GM18519 (cell line): ENCODE results near the gene FAM20C.

Experiments used
- ATAC-seq: cut with Tn5 transposase; IDR thresholded peaks from one replicate; pipeline ENCODE4 v1.9.1; 2021; ENCODE audit warnings: mild to moderate bottlenecking, moderate library complexity; ENCODE audit not compliant: unreplicated experiment, low FRiP score

FAM20C gene

GRCh38 chr7:221978-222715 is 29.8 kb downstream of the FAM20C start:
- no peak for ATAC-seq

- no peak for ATAC-seq
These were observed 30.3 kb downstream of the FAM20C start for GRCh38 chr7:222716-223041.

- no peak for ATAC-seq
These were observed 30.9 kb downstream of the FAM20C start for GRCh38 chr7:223118-223800.

DNA sequence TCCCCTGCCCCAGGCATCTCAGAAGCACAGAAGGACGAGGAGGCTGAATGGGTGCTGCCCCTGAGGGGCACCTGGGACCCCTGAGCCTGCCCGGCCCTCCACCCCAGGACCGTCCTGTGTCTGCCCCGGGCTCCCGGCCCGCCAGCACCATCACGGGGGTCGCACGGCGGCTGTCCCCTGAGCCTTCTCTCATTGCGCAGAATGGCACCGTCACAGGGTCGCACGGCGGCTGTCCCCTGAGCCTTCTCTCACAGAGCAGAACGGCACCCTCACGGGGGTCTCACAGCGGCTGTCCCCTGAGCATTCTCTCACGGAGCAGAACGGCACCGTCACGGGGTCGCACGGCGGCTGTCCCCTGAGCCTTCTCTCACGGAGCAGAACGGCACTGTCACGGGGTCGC is 31.5 kb downstream of the FAM20C start:
- ATAC-seq, result no peak

DNA sequence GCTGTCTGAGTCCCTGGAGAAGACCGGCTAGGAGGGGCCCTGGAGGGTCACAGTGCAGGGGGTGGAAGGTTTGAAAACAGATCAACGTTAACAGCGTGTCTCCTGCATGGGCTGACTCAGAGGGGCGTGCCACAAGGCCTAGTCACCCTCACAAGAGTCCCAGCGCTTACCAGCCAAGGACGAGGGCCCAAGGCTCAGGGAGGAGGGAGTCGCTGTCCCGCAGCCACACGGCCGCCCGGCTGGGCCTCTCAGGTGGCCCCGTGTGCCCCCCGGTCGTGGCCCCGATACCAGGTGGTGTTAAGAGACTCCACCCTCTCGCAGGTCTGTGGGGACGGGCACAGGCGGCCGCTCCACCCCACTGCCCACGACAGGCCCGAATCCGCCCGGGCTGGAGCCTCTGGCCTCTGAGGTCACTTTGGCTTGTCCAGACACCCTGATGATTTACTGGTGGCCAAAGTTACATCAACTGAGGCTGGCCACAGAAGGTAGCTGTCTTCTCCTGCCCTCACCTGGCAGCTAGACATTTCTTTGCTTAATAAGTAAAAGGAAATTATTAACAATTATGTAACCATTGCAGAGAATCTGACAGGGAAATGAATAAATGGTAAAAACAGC is 34.0 kb downstream of the FAM20C start:
- ATAC-seq, result no peak

- no peak for ATAC-seq
These were observed 35.6 kb downstream of the FAM20C start for GRCh38 chr7:227926-228325.

- ATAC-seq, result no peak
These were observed 36.2 kb downstream of the FAM20C start for GRCh38 chr7:228610-229009.

DNA sequence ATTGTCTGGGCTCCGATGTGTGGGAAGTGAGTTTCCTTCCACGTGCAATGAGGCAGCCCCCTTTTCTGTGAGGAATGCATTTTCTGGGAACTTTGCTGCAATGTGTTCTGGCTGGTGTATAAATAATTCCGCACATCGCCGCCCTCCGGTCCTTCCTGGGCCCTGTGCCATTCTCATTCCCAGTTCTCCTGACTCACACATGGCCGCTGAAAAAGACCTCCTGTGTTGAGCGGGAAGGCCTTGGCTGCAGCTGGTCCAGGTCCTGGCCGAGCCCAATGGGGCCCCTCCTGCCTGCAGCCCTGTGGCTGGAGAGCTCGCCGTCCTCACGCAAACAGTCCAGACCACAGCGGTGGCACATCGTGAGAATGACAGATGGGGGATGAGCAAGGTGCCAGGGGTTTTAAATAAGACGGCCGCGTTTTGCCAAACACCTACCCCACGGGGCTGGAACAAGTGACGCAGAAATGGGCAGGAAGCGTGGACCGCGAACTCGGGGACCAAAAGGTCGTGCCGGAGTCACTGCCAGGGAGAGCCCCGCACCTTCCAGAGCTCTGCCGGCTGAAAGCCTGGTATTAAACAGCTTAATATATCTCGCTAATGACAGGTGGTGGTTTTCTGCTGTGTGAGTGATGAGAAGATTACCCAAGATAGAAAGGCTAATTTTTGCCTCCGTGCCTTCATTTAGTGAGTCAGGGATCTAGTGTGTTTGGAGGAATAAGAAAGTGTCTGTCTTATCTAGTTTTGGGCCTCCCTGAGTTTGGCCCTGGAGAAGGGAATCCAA is 37.0 kb downstream of the FAM20C start:
- ATAC-seq, result no peak

DNA sequence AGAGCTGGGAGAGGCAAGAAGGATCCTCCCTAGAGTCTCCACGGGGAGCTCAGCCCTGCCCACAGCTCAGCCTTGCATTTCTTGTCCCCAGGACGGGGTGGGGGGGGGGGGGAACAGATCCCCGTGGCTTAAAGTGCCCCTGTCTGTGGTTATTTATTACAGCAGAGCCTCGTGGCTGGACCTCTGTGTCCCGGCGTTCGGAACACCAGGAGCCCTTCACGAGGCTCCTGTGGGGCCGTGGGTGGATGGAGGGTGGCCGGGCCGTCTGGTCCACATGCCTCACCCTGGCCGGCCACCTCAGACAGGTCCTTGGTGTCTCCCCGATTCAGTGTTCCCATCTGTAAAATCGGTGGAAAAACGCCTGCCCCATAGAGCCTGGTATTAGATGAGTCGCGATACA is 37.9 kb downstream of the FAM20C start:
- ATAC-seq, result no peak

GRCh38 chr7:231030-231857 is 38.9 kb downstream of the FAM20C start:
- ATAC-seq, result no peak

GRCh38 chr7:231858-232246 is 39.5 kb downstream of the FAM20C start:
- no peak for ATAC-seq

- no peak for ATAC-seq
These were observed 40.3 kb downstream of the FAM20C start for GRCh38 chr7:232410-233248.

GRCh38 chr7:233249-234035 is 41.1 kb downstream of the FAM20C start:
- ATAC-seq, result no peak

DNA sequence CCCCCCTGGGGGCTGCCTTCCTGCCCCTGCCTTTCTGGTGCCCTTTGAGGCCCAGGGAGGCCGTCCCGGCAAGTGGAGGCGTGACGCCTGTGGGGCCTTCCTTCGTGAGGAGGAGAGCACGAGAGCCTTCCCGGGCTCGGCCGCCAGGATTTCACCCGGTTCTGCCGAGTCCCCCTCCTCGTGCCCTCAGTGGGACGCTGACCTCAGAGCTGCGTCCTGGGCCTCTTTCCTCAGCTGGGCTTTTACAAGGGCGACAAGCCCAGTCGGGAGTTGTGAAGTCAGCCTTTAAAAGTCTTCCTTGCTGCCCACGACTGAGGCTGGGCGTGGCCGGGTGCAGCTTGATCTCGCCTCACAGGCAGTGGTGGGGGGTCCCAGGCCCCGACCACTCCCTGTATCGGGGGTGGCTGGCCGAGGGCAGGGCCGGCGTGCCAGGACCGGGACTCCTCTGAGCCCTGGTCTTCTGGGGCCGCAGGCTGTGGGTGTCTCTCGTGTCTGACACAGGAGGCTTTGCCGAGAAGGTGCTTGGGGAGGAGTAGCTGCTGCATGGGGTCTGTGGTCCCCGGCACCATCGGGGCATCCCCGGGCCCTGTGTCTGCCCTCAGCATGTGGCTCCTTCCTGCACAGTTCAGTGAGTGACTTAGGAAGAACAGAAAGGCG is 41.8 kb downstream of the FAM20C start:
- ATAC-seq, result no peak

GRCh38 chr7:234708-235553 is 42.6 kb downstream of the FAM20C start:
- no peak for ATAC-seq

DNA sequence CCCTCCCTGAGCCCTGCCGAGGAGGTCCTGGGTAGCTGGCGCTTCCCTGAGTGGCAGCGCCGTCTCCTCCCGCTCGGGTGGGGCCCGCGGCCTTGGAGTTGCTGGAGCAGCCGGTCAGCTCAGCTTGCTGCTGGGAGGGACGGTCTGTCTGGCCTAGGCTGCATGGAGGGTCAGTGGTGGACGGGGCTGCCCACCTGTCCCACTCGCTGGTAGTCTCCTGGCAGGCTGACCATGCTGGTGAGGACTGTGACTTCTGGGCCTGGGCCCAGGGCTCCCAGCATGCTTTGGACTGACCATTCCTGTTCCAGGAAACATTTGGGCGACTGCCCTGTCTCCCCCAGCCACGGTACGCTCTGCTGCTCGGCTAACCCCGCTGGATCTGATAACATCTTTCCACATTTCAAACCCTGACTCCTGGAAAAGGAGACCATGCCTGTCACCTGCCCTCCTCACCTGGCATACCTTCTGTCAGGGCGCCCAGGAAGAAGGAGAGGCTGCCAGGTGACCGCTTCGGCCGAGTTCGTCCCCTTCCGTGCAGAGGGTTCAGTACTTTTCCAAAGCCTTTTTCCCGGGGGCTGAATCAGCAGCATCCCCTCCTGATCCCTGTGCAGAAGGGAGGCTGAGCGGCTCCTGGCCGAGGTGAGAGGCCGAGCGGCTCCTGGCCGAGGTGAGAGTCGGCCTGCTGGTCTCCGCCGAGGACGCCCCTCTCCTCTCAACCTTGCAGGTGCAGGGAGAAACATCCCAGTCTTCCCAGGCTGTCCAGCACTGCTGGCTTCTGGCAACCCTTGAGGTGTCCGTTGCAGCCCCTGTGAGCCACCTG is 43.4 kb downstream of the FAM20C start:
- no peak for ATAC-seq
